ENCODE data around the gene ANTXR1.

The ANTXR1 gene

GRCh38 chr2:69034845-69035244 is 21.9 kb downstream of the ANTXR1 start:
- DNase-seq, result no peak

- DNase-seq, result no peak
These were observed 23.9 kb downstream of the ANTXR1 start for GRCh38 chr2:69036926-69037325.

- no peak for DNase-seq
These were observed 28.2 kb downstream of the ANTXR1 start for GRCh38 chr2:69041214-69041613.

GRCh38 chr2:69043736-69044400 is 30.9 kb downstream of the ANTXR1 start:
- DNase-seq, result no peak

GRCh38 chr2:69046221-69046662 is 33.3 kb downstream of the ANTXR1 start:
- DNase-seq, result no peak

- DNase-seq, result no peak
These were observed 34.7 kb downstream of the ANTXR1 start for GRCh38 chr2:69047625-69048145.

- DNase-seq, result no peak
These were observed 37.8 kb downstream of the ANTXR1 start for GRCh38 chr2:69050802-69051201.

- no peak for DNase-seq
These were observed 40.5 kb downstream of the ANTXR1 start for GRCh38 chr2:69053416-69053965.

GRCh38 chr2:69054431-69054830 is 41.5 kb downstream of the ANTXR1 start:
- DNase-seq, result no peak

GRCh38 chr2:69055688-69056470 is 42.9 kb downstream of the ANTXR1 start:
- DNase-seq, result no peak

- no peak for DNase-seq
These were observed 44.7 kb downstream of the ANTXR1 start for GRCh38 chr2:69057660-69058059.

GRCh38 chr2:69059731-69060290 is 46.8 kb downstream of the ANTXR1 start:
- no peak for DNase-seq

GRCh38 chr2:69060938-69061501 is 48.0 kb downstream of the ANTXR1 start:
- no peak for DNase-seq

GRCh38 chr2:69061525-69061924 is 48.5 kb downstream of the ANTXR1 start:
- no peak for DNase-seq

- DNase-seq, result no peak
These were observed 49.5 kb downstream of the ANTXR1 start for GRCh38 chr2:69062307-69062962.

GRCh38 chr2:69065735-69066336 is 52.9 kb downstream of the ANTXR1 start:
- peak in 1 of 3 experiments; percentile 18 for DNase-seq

GRCh38 chr2:69067026-69067630 is 54.1 kb downstream of the ANTXR1 start:
- DNase-seq, result no peak

- DNase-seq, result no peak
These were observed 54.9 kb downstream of the ANTXR1 start for GRCh38 chr2:69067866-69068265.

GRCh38 chr2:69070969-69071368 is 58.0 kb downstream of the ANTXR1 start:
- DNase-seq, result no peak

GRCh38 chr2:69073928-69074570 is 61.1 kb downstream of the ANTXR1 start:
- DNase-seq, result no peak

GRCh38 chr2:69074918-69075317 is 61.9 kb downstream of the ANTXR1 start:
- no peak for DNase-seq

Measured in NCI-H1417 (cell line).